Ishikawa (cell line): ENCODE measurements around the gene SPEF2.

Source experiments
- CEBPB ChIP-seq: IDR thresholded peaks from 2 replicates; pipeline ENCODE4 v1.6.1; 2012
- CREB1 ChIP-seq: IDR thresholded peaks from 2 replicates; pipeline ENCODE4 v1.6.1; 2012; ENCODE audit warnings: low read depth
- EGR1 ChIP-seq: IDR thresholded peaks from 2 replicates; pipeline ENCODE4 v1.6.1; 2012
- EP300 ChIP-seq: IDR thresholded peaks from 2 replicates; pipeline ENCODE4 v1.6.1; 2012; ENCODE audit warnings: borderline replicate concordance
- FOXM1 ChIP-seq: IDR thresholded peaks from 2 replicates; pipeline ENCODE4 v1.6.1; 2012; ENCODE audit warnings: low read depth, borderline replicate concordance
- MAX ChIP-seq: IDR thresholded peaks from 2 replicates; pipeline ENCODE4 v1.6.1; 2012
- NFIC ChIP-seq: IDR thresholded peaks from 2 replicates; pipeline ENCODE4 v1.6.1; 2012
- RAD21 ChIP-seq: IDR thresholded peaks from 2 replicates; pipeline ENCODE4 v1.6.1; 2012; ENCODE audit warnings: low read depth
- REST ChIP-seq: IDR thresholded peaks from 2 replicates; pipeline ENCODE4 v1.6.1; 2012; ENCODE audit warnings: low read depth, mild to moderate bottlenecking
- TAF1 ChIP-seq: IDR thresholded peaks from 2 replicates; pipeline ENCODE4 v1.6.1; 2012; ENCODE audit warnings: low read depth, mild to moderate bottlenecking
- TCF12 ChIP-seq: IDR thresholded peaks from 2 replicates; pipeline ENCODE4 v1.6.1; 2012; ENCODE audit warnings: low read depth
- TEAD4 ChIP-seq: IDR thresholded peaks from 2 replicates; pipeline ENCODE4 v1.6.1; 2012
- USF1 ChIP-seq: IDR thresholded peaks from 2 replicates; pipeline ENCODE4 v1.6.1; 2012
- YY1 ChIP-seq: IDR thresholded peaks from 2 replicates; pipeline ENCODE4 v1.6.1; 2012; ENCODE audit warnings: low read depth
- ZBTB7A ChIP-seq: IDR thresholded peaks from 2 replicates; pipeline ENCODE4 v1.6.1; 2012; ENCODE audit warnings: low read depth

Gene SPEF2

GRCh38 chr5:35850967-35851680, 233.5 kb downstream of the SPEF2 start:
- no peak for TF ChIP-seq FOXM1
- TF ChIP-seq TEAD4, result no peak
- no peak for TF ChIP-seq TCF12
- no peak for TF ChIP-seq EGR1
- TF ChIP-seq NFIC, result no peak
- no peak for TF ChIP-seq ZBTB7A
- no peak for TF ChIP-seq TAF1
- TF ChIP-seq CREB1, result no peak
- TF ChIP-seq CEBPB, result no peak
- no peak for TF ChIP-seq REST
- no peak for TF ChIP-seq RAD21
- TF ChIP-seq USF1, result no peak
- TF ChIP-seq MAX, result no peak
- TF ChIP-seq EP300, result no peak
- TF ChIP-seq YY1, result no peak

GRCh38 chr5:35852084-35852734, 234.5 kb downstream of the SPEF2 start:
- no peak for TF ChIP-seq TAF1
- no peak for TF ChIP-seq REST
- TF ChIP-seq YY1, result no peak
- no peak for TF ChIP-seq MAX
- no peak for TF ChIP-seq CREB1
- no peak for TF ChIP-seq NFIC
- TF ChIP-seq CEBPB, result no peak
- TF ChIP-seq EGR1, result no peak
- TF ChIP-seq EP300, result no peak

- no peak for TF ChIP-seq CREB1
- TF ChIP-seq USF1, result no peak
- no peak for TF ChIP-seq REST
- TF ChIP-seq EP300, result no peak
- TF ChIP-seq NFIC, result no peak
- no peak for TF ChIP-seq RAD21
- no peak for TF ChIP-seq TAF1
- TF ChIP-seq TCF12, result no peak
- TF ChIP-seq YY1, result no peak
- no peak for TF ChIP-seq FOXM1
- TF ChIP-seq MAX, result no peak
- no peak for TF ChIP-seq EGR1
- TF ChIP-seq CEBPB, result no peak
Observed at GRCh38 chr5:35852773-35853172, 235.1 kb downstream of the SPEF2 start.

GRCh38 chr5:35853631-35854030, 236.0 kb downstream of the SPEF2 start:
- no peak for TF ChIP-seq YY1
- TF ChIP-seq NFIC, result no peak
- no peak for TF ChIP-seq ZBTB7A
- TF ChIP-seq FOXM1, result no peak
- TF ChIP-seq RAD21, result no peak
- no peak for TF ChIP-seq MAX
- no peak for TF ChIP-seq TCF12
